ENCODE data around the gene SCRN3.

GRCh38 chr2:174392706-174393105 is 2.8 kb upstream of the SCRN3 start:
- TF ChIP-seq ELF1 (IDR thresholded peaks at IDR 0.05; ENCODE audit: borderline replicate concordance, low read depth): no peak
- no peak for TF ChIP-seq EZH2 (IDR thresholded peaks at IDR 0.05)
- TF ChIP-seq CTCF (IDR thresholded peaks at IDR 0.05 in 2 of 3, conservative IDR thresholded peaks at IDR 0.05 in 1 of 3; ENCODE audit: borderline replicate concordance in 1 of 3, insufficient read depth in 1 of 3, low read depth in 2 of 3, low read length in 2 of 3): no peak
- TF ChIP-seq SIN3A (IDR thresholded peaks at IDR 0.05; ENCODE audit: low read depth): no peak
- TF ChIP-seq POLR2AphosphoS5 (IDR thresholded peaks at IDR 0.05; ENCODE audit: low read depth, low read length): no peak
- TF ChIP-seq, protein P1, sequence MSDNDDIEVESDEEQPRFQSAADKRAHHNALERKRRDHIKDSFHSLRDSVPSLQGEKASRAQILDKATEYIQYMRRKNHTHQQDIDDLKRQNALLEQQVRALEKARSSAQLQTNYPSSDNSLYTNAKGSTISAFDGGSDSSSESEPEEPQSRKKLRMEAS (IDR thresholded peaks at IDR 0.05): no peak
- TF ChIP-seq ZBTB33 (IDR thresholded peaks at IDR 0.05; ENCODE audit: extremely low read depth, insufficient replicate concordance, low read length): no peak
- TF ChIP-seq YY1 (IDR thresholded peaks at IDR 0.05; ENCODE audit: extremely low read depth, insufficient replicate concordance, low read depth, low read length): no peak
- TF ChIP-seq RAD21 (IDR thresholded peaks at IDR 0.05; ENCODE audit: low read depth): no peak

Measured in HCT116 (cell line).